ENCODE data around the gene CLNK.

The CLNK gene

DNA sequence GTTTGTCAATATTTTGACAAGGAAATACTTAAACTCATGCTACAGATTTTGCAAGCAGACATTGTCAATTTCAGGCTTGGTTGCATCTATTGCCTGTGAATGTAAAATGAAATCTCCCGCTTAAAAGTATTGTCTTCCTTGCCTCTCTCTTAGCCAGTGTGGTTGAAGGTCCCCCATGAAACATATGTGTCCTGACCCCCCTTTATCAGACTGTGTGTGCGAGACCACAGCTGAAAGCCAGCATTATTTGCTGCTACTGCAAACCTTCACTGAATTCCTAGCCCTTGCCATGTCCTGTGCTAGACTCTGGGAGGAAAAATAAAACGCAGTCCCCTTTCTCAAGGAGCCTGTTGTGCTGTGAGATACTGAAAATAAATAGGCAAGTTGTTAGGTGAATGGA, 16.6 kb upstream of the CLNK start:
- no peak for DNase-seq

DNA sequence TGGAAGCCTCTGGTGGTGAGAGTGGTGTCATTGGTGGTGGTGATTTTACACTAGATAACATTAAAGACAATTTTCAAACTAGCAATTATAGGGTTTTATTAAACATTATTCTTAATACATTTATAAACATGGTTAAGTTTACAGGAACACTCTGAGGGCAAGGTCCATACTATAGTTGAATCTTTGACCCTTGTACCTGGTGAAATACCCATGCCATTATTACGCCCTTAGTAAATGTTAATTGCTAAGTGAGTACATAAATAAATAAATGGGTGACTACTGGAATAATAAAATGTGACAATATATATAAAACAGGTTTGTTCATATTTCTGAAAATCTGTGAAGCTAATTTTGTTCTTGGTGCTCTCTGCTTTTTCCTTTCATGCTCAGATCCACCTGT, 13.6 kb upstream of the CLNK start:
- no peak for DNase-seq

DNA sequence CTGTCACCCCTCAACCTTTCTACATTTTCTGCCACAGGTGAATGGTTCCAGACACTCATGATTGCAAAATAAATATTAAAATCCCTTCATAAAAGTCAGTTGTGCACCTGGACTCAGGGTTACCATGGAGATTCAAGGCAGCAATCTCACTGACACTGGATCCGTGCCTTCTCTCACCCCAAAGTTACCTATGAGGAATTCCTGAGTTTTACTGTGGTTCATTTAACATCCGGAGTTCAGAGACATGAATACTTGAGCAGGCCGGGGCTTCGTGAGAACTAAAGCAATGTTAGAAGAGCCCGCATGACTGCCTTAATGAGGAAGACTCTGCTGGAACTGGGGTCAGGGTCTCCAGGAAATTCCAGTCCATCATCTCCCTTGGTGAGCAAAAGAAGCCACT, 12.5 kb upstream of the CLNK start:
- peak; percentile 19 for DNase-seq

DNA sequence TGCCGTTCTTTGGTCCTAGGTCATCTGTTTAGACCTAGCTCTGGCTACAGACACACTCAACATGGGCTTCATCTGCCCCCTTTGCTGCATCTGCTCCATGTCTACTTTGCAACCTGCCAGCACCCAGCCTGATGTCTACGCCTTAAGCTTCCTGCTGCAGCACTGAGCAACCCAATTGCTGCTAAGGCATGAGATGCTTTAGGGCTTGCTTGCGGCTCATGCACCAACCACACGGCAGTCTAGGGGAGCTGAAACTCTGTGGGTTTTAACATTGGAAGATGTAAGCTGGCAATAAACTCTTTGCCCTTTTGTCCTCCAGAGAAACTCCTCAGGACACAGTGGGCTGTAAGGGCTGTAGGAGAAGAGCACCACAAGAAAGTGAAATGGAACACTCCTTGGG, 11.7 kb upstream of the CLNK start:
- DNase-seq: no peak

DNA sequence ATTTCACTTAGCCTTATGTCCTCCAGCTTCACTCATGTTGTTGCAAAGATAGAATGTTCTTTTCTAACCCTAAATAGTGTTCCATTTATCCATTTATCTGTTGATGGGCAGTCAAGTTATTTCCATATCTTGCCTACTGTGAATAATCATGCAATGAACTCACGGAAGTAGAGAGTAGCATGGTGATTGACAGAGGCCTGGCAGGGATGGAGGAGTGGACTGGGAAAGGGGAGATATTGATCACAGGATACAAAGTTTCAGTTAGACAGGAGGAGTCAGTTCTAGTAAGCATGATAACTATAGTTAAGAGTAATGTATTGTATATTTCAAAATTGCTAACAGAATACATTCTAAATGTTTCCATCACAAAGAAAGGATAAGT, 10.3 kb upstream of the CLNK start:
- DNase-seq: no peak

DNA sequence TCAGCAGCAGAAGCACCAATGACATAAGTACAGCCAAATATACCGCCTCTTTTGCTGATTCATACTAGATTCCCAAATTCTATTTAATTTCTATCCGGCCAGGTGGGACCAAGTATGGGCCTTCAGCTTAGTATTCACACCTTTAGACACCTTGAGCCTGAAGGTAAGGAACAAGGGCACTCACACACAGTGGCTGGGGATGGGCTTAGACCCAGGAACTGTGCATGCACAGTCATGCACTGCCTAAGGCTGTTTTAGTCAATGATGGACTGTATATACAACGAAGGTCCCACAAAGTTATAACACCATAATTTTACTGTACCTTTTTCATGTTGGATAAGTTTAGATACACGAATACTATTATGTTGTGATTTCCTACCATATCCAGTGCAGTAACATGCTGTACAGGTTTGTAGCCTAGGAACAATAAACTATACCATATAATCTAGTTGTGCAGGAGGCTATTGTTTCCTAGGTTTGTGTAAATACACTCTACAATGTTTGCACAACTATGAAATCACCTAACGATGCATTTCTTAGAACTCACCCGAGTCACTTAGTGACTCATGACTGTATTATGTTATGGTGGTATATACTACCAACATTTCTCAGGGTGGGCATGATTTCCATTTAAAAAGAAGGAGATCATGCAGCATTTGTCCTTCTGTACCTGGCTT, 9.7 kb upstream of the CLNK start:
- no peak for DNase-seq

DNA sequence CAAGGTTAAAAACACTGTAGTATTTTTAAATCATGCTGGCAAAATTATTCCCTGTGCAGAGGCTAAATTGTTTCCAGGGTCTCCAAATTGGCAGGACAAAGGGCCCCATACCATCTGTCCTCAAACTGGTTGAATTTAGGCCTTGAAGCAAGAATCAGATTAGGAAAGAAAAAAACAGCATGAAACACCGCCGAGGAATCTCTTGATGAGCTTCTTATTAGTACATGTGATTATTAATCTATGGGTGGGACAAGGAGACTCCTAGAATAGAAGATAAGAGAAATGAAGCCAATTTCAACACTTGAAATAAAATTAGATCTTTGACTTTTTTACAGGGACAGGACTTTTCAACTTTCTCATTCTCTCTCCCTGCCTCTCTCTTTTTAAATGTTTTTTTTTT, 7.1 kb upstream of the CLNK start:
- no peak for DNase-seq

DNA sequence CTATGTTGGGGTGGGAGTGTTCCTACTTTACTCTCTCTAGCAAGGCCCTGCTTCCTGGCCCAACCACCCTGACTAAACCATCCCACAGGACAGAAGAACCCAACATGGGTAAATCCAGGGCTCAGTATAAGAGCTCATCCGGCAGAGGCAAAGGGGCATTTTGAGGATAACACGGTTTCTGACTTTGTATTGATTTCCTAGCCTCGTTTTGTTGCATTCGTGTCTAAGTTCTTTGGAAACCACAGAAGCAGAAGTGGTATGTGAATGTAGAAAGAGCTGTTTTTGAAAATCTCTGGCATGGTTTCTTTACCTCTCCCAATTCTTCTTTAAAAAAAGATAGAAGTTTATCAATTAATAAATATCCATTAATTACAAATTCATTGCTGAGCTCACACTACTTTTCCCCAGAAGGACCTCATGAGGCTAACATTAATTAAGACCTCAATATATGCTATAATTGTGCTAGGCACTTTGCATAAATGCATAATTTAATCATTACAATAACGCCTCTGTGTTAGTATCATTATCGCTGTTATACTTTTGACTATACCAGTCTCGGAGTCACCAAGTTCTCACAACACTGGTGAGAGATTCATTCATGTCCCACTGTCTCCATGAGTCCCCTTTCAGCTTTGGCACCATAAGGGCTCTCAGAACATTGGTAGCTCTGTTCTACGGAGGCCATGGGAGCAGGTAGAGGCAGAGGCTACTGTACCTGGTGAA, 5.8 kb upstream of the CLNK start:
- DNase-seq: no peak

DNA sequence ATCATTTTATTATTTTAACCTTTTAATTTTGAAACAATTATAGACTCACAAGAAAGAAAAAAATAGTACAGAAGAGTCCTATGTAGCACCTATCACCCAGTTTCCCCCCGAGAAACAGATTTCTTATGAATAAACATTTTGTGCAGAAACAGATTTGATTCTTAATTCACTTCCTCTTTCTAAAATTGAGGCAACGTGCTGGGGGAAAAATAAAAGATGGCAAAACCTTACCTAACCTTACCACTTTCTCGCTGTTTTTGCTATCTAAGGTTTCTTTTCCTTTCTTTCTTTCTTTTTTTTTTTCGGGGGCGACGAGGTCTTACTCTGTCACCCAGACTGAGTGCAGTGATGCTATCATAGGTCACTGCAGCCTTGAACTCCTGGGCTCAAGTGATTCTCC, 4.3 kb upstream of the CLNK start:
- DNase-seq: no peak

DNA sequence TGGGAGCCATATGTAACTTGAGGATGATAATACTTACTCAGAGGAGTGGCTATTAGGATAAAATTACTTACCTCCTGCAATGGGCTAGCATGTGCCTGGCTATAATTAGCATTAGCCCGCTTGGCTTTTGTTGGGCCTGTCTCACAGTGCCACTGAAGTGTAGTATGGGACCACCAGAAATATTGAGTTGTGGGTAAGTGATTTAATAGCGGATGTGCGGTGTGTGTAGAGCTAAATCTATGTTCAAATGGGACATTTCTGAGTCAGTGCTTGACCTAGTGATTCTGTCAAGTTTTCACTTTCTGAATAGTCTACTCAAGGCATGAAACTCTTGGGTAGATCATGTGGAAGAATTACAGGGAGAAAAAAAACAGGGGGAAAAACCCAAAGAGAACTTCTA, 3.5 kb upstream of the CLNK start:
- DNase-seq: no peak

DNA sequence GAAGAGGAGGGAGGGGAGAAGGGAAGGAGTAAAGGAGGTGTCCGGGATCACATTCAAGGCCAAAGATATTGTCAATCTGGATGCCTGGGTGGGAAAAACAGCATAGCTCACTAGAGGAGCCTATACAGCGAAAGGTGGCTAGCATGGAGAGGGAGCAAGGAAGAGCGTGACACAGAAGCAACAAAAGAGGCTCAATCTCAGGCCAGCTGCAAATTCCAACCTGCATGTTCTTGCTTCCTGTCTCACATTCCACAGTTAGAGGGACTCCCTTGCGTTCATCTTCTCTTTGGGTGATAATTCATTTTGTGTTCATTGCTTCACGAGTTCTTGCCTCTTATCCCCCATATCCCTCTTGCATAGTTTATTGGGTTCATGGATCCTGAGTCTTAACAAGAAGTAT, 3.0 kb upstream of the CLNK start:
- DNase-seq: no peak

DNA sequence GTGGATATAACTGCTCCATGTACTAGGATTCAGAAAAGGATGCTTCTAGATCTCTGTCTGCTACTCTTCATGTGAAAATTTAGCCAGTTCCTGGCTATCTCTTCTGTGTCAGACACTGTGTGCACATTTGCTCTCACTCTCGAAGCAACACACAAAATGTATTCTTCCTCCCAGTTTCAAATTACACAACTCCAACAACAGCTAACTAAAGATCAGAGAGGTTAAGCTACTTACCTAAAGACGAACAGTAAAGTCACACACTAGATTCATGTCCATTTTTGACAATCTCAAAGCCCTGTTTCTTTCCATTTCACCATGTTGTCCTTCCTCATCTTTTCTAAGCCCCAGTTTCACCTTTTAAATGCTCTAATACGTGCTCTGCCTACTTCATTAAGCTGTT, 2.2 kb downstream of the CLNK start:
- DNase-seq: no peak

DNA sequence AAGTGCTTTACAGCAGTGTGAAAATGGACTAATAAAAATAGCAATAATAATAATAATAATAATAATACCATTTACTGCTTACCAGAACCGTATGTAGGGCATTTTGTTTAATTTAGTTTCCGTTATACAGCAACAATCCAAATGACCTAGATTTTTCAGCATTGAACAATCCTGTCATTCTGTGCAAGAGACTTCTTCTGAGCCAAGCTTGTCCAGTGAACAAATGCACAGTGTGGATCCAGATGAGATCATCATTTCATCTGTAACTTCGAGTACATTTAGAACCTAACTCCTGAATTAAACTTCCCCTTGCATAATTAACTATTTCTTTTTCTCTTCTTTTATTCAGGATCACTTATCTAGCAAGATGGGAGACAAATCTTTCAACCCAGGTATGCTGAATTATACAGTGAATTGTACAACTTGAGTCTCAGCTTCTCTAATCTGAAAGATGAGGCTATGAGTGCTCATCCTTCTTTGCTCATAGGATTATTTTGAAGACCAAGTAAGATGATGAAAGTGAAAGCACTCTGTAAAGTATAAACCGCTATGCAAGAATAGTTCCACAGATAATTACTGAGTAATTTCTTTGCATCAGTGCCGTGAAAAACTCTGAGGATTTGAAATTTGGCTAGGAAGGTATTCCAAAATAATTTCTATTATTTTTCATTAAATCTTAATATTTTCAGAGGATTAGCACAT, 6.6 kb downstream of the CLNK start:
- DNase-seq: no peak

DNA sequence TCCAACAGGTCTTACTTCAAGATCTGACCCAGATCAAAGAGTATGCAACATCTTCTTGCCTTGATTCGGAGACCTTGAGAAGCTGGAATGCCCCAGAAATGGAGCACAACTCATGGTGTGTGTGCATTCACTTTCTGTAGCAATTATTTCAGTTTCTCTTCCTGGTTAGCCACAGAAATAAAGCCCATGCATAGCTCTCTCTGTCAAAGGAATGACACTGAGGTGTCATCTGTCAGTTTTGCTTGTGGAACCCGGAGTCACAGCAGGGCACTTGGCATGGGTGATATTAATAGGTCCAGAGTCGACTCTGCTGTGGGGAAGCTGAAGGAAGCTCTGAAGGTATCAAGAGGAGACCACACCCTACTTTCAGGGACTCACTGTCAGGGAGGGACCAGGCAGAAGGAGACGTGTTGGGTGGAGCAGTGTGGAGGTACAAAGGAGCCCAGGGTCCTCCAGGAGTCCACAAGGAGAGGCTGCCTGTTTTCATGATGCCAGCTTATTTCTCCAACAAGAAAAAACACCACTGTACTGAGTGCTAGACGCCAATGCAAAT, 10.7 kb downstream of the CLNK start:
- no peak for DNase-seq

DNA sequence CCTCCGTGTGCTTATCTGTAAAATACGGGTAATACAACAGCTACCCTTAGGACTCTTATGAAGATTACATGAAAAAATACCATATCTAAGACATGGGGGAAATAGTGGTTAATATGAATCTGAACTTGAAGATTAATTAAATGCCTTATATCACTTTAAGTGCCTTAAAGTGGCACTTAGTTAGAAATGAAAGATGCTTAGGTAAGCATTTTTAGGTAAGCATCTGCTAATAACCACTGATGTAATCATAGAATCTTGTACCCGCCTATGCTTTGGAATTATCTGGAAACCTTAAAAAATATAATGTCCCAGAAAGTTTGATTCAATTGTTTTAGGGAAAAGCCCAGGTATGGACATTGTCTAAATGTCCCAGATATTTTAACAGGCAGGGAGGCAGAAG, 12.2 kb downstream of the CLNK start:
- no peak for DNase-seq

DNA sequence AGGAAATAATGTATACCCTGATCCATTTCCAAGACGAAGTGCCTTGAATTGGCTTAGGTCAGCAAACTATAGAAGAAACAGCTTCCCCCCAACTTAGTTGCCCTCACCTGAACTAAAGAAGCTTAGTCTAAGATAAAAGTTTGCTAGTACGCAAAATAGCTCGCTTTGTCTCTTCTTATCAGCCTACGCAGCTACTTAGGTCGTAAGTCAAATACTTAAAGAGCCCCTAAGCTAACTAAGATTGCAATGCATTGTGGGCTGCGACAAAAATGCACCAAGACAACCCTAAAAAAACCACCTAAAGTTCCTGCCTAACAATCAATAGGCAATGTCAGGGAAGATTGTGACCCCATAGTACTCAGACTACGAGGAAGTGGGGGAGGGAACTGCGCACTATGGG, 12.8 kb downstream of the CLNK start:
- DNase-seq: no peak

DNA sequence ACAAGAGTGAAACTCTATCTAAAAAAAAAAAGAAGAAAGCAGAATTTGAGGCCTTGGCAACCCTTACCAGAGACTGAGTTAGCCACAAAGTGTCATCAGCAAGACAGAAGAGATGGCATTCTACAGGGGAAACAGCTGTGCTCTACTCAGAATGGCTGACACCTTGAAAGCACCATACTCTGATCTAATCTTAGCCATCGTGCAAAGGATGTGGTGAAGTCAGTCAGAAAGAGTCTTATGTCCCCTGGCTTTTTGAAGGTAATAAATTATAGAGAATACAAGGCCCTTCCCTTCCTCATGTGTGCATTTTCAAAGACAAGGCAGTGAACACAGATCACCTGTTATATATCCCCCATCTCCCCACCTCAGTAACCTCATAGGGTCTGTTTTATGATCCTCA, 13.2 kb downstream of the CLNK start:
- no peak for DNase-seq

DNA sequence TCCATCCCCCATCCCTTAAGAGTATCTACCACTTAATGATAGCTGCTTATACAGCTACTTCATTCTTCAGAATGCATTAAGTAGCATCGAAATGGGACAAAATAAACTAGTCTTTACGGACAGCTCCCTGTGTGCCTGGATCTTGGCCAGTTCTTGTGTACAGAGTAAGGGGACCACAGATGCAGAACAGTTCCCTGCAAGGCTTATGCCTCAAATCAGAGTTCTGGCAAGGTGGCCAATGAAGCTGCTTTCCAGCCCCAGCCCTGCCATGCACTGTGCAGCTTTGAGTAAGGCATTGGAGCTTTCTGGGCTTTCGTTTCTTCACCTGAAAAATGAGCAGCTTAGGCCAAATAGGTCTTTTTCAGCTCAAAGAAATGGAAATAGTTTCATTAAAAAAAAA, 14.2 kb downstream of the CLNK start:
- DNase-seq: no peak

DNA sequence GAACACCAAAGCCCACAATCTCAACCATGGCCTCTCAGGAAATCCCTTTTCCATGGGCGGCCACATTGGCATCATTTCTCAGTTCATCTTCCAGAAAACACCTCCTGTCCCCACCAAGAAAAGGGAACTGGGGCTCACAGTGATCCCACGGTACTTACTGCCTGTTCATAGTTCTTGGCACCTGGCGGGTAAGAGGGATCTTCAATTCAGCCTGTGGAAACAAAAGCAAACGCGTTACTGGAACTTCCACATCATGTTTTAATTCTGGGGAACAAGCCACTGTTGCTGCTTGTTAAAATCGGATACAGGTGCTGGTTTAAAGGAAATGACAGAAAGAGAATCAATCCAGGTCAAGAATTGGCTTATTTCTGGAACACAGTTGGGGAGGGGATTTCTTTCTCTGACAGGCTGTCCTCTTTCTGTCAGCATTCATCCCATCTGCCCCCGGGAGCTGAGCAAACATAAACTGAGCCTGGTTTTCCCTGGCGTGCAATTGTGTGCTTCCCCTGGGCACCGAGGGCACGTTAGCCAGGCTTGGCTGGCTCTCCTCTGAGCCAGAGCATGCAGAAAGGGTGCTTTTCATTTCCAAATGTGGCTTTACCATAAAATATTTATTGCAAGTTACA, 16.8 kb downstream of the CLNK start:
- DNase-seq: peak; percentile 10

DNA sequence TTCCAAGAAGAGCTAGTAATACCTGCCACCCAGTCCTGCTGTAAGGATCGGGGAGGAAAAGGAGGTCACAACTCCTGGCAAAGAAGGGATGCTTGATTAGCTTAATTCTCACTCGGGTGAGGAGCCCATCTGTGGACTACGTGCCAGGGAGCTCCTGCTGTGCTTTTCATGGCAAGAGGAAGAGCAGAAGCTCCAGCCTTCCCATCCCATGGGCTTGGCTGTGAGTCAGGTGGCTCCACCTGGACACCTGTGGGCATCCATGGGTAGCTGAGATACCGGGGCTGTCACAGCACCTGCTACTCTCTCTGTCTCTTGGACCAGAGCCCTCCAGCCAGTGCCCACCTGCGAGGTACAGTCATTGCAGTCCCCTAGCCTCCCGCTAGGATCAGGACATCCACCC, 18.0 kb downstream of the CLNK start:
- DNase-seq: no peak

DNA sequence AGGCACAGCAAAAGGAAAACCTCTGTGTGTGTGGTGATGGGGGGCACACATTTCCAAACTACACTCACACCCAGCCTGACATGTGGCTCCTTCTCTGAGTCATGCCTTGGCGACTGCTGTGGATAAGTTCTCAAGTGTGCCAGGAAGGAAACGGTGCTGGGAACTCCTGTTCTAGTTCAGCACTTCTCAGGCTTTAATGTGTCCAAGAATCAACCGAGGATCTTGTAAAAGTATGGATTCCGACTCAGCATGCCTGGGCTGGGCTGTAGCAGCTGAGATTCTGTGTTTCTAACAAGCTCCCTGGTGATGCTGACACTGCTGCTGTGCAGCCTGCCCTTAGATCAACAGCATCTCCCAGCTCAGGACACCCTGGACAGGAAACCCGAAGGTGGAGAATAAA, 20.2 kb downstream of the CLNK start:
- no peak for DNase-seq

DNA sequence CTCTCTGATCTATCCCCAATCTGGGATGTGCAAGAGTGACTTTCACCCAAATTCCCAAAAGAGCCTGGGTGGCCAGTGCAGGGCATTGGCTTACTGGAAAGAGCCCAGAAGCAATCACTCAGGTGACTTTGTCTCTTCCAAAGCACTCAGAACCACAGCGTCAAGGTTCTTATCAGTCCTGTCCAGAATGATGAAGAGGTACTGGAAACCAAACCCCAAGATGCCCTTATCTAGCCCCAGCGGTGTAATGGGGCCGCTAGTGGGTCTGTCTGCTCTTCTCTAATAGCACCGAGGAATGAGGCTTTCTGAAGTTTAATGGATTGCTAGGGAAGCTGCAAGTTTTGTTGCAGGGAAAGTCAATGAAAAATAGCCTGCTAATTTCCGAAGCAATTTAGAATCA, 21.6 kb downstream of the CLNK start:
- DNase-seq: no peak

DNA sequence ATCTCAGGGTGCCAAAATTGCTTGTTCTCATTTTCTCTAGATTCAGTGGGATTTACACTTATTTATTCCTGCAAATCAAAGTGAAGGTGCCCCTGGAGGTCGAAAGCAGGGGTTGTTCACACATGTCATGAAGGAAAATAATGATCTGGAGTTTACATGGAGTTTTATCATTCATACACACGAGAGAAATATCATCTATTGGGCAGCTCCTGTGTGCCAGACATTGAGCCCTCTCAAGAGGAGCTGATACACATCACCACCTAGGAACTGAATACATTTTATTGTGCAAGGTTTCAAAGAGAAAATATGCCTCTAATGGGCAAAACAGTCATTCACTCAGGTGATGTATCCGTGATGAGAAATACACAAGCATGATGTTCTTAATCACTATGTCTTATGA, 23.5 kb downstream of the CLNK start:
- no peak for DNase-seq

DNA sequence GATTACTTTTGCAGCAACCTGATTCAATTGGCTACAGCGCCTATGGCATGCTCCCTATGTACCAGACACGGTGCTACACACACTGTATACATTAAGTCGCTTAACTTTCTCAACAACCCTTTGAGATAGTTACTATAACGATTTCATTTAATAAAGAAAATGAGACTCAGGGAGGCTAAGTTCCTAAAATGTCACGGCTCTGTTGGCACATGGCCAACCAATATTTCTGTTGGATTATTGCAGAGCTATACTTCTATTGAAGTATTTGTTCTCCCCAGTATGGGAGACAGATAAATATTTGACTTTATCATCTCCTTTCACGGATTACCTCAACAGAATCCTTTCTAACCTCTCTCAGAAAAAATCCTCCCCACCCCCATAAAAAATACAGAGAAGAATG, 25.3 kb downstream of the CLNK start:
- no peak for DNase-seq

Data from NCI-H1417 treated with DMSO at 0.1 percent for 48 hours (cell line).